ENCODE results near the gene AGAP1.

The AGAP1 gene

GRCh38 chr2:236171181-236171679, 677.4 kb downstream of the AGAP1 start:
- no peak for DNase-seq (ENCODE audit: low read depth)

- no peak for DNase-seq (ENCODE audit: low read depth)
Measured at GRCh38 chr2:236171680-236172254, 677.9 kb downstream of the AGAP1 start.

GRCh38 chr2:236172255-236173035, 678.6 kb downstream of the AGAP1 start:
- DNase-seq (ENCODE audit: low read depth): no peak

- DNase-seq (ENCODE audit: low read depth): no peak
Measured at GRCh38 chr2:236173036-236173728, 679.3 kb downstream of the AGAP1 start.

GRCh38 chr2:236173729-236174607, 680.1 kb downstream of the AGAP1 start:
- DNase-seq (ENCODE audit: low read depth): no peak

GRCh38 chr2:236175548-236176150, 681.8 kb downstream of the AGAP1 start:
- no peak for DNase-seq (ENCODE audit: low read depth)

- DNase-seq (ENCODE audit: low read depth): no peak
Measured at GRCh38 chr2:236176417-236176816, 682.6 kb downstream of the AGAP1 start.

- no peak for DNase-seq (ENCODE audit: low read depth)
Measured at GRCh38 chr2:236176951-236177350, 683.1 kb downstream of the AGAP1 start.

GRCh38 chr2:236177604-236177966, 683.7 kb downstream of the AGAP1 start:
- DNase-seq (ENCODE audit: low read depth): no peak

- no peak for DNase-seq (ENCODE audit: low read depth)
Measured at GRCh38 chr2:236177967-236178889, 684.4 kb downstream of the AGAP1 start.

GRCh38 chr2:236178890-236179235, 685.0 kb downstream of the AGAP1 start:
- no peak for DNase-seq (ENCODE audit: low read depth)

GRCh38 chr2:236179236-236180075, 685.6 kb downstream of the AGAP1 start:
- no peak for DNase-seq (ENCODE audit: low read depth)

GRCh38 chr2:236180076-236180816, 686.4 kb downstream of the AGAP1 start:
- DNase-seq (ENCODE audit: low read depth): no peak

- no peak for DNase-seq (ENCODE audit: low read depth)
Measured at GRCh38 chr2:236180831-236181453, 687.1 kb downstream of the AGAP1 start.
